ENCODE measurements around the gene PLXNA2. TPM values are rescaled to one million over a fixed set of nuclear protein-coding genes. Genes with fewer than 3 reads are reported as not detected.

Gene PLXNA2
- total and polyA plus RNA-seq, 2 of the 4 experiments (the other 2 are of a cell fraction): 0.72 to 1.1 TPM

DNA sequence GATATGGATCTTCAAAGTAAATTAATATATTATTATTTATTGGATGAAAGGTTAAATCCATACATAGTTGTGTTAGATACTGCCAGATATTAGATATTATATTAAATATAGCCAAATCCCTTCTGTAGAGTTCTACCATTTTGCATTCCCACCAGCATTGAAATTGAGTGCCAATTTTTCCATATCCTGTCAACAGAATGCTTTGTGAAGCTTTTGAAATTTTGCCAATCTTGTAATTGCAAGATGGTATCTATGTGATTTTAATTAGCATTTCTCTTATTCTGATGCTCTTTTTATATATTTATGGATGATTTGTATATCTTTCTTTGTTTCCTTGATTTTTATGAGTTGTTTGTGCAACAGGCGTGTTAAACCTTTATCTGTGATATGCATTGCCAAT lies 266.3 kb downstream of the PLXNA2 start:
- no peak overlapping the region for H3K4me3 ChIP-seq (ENCODE audit: insufficient read depth, low read depth, low read length)
- H3K79me1 ChIP-seq (ENCODE audit: low read depth in 1 of 2, low read length in 2 of 2): no peaks in the 10 kb centered on the region
- H3K9ac ChIP-seq (ENCODE audit: low read depth, low read length): no peak overlapping the region
- H3K14ac ChIP-seq (replicated peaks; ENCODE audit: low read depth, low read length): no peak overlapping the region
- H3K4me1 ChIP-seq (ENCODE audit: control insufficient read depth, insufficient read depth, low read length): no peaks in the 10 kb centered on the region
- peaks cover 19% of the 10 kb centered on the region for H3K27me3 ChIP-seq (ENCODE audit: control insufficient read depth, insufficient read depth, low read length)
- no peak overlapping the region for H2BK120ac ChIP-seq (ENCODE audit: low read depth, low read length)
- H2AK5ac ChIP-seq (ENCODE audit: low read depth, low read length): no peak overlapping the region
- H4K91ac ChIP-seq (ENCODE audit: insufficient read depth, low read depth, low read length): no peak overlapping the region
- H3K9me1 ChIP-seq (ENCODE audit: insufficient read depth, low read length): no peaks in the 10 kb centered on the region
- CTCF ChIA-PET: no interaction called here
- H3K36me3 ChIP-seq (ENCODE audit: control insufficient read depth, insufficient read depth, low read length): no peaks in the 10 kb centered on the region
- DNase-seq: no peak
- no peaks in the 10 kb centered on the region for H3K9me3 ChIP-seq (ENCODE audit: control insufficient read depth, insufficient read depth, low read length)
- H4K20me1 ChIP-seq (ENCODE audit: insufficient read depth, low read length): no peaks in the 10 kb centered on the region
- H3K27ac ChIP-seq (ENCODE audit: insufficient read depth, low read length): no peak overlapping the region
- no peak for ATAC-seq (ENCODE audit: low read depth)
- no peak overlapping the region for H3K18ac ChIP-seq (ENCODE audit: low read depth, low read length)
- no peak overlapping the region for H3K4ac ChIP-seq (ENCODE audit: low read depth, low read length)
- in situ Hi-C loops (cut with MboI; ENCODE audit: low sequenced_read_pairs) (no loop called here), intact Hi-C loops (cut with micrococcal nuclease) (no loop called here), dilution Hi-C loops (cut with HindIII; ENCODE audit: low sequenced_read_pairs, unreplicated experiment) (no loop called here)
- no CpG with 5 or more reads among the region's 1 CpG for WGBS, 2 experiments (ENCODE audit: extremely low coverage in 2 of 2, insufficient read length in 1 of 2)
- BruUV-seq (replicated peaks): no TSS peak
- H3K23ac ChIP-seq (ENCODE audit: low read depth, low read length): no peak overlapping the region
- TF ChIP-seq MAFK (IDR thresholded peaks at IDR 0.05; ENCODE audit: low read depth, low read length) (no peak), CEBPB (IDR thresholded peaks at IDR 0.05; ENCODE audit: low read depth, low read length) (no peak), CHD1 (IDR thresholded peaks at IDR 0.05; ENCODE audit: low read depth, low read length) (no peak), MXI1 (IDR thresholded peaks at IDR 0.05; ENCODE audit: borderline replicate concordance, low read depth, low read length) (no peak)
- TF ChIP-seq, protein P1, sequence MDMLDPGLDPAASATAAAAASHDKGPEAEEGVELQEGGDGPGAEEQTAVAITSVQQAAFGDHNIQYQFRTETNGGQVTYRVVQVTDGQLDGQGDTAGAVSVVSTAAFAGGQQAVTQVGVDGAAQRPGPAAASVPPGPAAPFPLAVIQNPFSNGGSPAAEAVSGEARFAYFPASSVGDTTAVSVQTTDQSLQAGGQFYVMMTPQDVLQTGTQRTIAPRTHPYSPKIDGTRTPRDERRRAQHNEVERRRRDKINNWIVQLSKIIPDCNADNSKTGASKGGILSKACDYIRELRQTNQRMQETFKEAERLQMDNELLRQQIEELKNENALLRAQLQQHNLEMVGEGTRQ (IDR thresholded peaks at IDR 0.05; ENCODE audit: low read depth, low read length): no peak
- TF ChIP-seq, protein P2, sequence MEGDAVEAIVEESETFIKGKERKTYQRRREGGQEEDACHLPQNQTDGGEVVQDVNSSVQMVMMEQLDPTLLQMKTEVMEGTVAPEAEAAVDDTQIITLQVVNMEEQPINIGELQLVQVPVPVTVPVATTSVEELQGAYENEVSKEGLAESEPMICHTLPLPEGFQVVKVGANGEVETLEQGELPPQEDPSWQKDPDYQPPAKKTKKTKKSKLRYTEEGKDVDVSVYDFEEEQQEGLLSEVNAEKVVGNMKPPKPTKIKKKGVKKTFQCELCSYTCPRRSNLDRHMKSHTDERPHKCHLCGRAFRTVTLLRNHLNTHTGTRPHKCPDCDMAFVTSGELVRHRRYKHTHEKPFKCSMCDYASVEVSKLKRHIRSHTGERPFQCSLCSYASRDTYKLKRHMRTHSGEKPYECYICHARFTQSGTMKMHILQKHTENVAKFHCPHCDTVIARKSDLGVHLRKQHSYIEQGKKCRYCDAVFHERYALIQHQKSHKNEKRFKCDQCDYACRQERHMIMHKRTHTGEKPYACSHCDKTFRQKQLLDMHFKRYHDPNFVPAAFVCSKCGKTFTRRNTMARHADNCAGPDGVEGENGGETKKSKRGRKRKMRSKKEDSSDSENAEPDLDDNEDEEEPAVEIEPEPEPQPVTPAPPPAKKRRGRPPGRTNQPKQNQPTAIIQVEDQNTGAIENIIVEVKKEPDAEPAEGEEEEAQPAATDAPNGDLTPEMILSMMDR (conservative IDR thresholded peaks at IDR 0.05; ENCODE audit: low read depth, low read length): no peak
- H2BK15ac ChIP-seq (ENCODE audit: low read depth, low read length): no peak overlapping the region
- POLR2A ChIA-PET (ENCODE audit: unreplicated experiment): no interaction called here
- H2AFZ ChIP-seq (replicated peaks; ENCODE audit: low read length, poor library complexity): no peak overlapping the region
- H3K56ac ChIP-seq (ENCODE audit: extremely low read depth, insufficient read depth, low read length): no peak overlapping the region
- H3K4me2 ChIP-seq (ENCODE audit: low read depth, low read length): no peak overlapping the region
- H2BK5ac ChIP-seq (ENCODE audit: low read depth, low read length, poor library complexity, severe bottlenecking): no peak overlapping the region
- H4K8ac ChIP-seq (ENCODE audit: low read depth in 2 of 2, low read length in 2 of 2): no peak overlapping the region
- H2BK20ac ChIP-seq (ENCODE audit: low read depth, low read length): no peak overlapping the region
- H4K5ac ChIP-seq (ENCODE audit: low read depth, low read length): no peak overlapping the region
- no peak overlapping the region for H2AK9ac ChIP-seq (replicated peaks; ENCODE audit: low read depth, low read length, poor library complexity)
